Activated naive CD4-positive, alpha-beta T cell treated with anti-CD3 and anti-CD28 coated beads, Interleukin-2, amount 50 U/mL, for 72 hours (primary cell): Measurements from ENCODE around the gene TANC1. TPM values are rescaled to one million over a fixed set of nuclear protein-coding genes. Genes with fewer than 3 reads are reported as not detected.

Source experiments
- ATAC-seq, 2 donors: fragments of 150-1000 bp; cut with Tn5 transposase; 2 replicates each; pipeline ENCODE4 v1.10.0; 2021; ENCODE audit warnings: mild to moderate bottlenecking in 2 of 2, moderate library complexity in 2 of 2
- DNase-seq, 2 donors: peaks; one replicate each; pipeline ENCODE4 v3.0.0; 2021 to 2022; ENCODE audit warnings: low spot score in 2 of 2
- H3K27ac Mint-ChIP-seq, 2 donors: one replicate each; pipeline ENCODE4 v1.8.0; 2022; ENCODE audit warnings: mild to moderate bottlenecking in 2 of 2, mixed read lengths in 2 of 2
- H3K36me3 Mint-ChIP-seq, 2 donors: one replicate each; pipeline ENCODE4 v1.8.0; 2022; ENCODE audit warnings: mixed read lengths in 2 of 2
- H3K9me3 Mint-ChIP-seq, 2 donors: one replicate each; pipeline ENCODE4 v1.8.0; 2022; ENCODE audit warnings: mixed read lengths in 2 of 2
- total RNA-seq, 2 donors: library from RNA; stranded (reverse); gene quantifications; one replicate each; pipeline ENCODE4 v1.2.3, GENCODE V29; 2022

The TANC1 gene
- total RNA-seq, 2 donors from 2014 or later = 0.89 to 1.8 TPM

DNA sequence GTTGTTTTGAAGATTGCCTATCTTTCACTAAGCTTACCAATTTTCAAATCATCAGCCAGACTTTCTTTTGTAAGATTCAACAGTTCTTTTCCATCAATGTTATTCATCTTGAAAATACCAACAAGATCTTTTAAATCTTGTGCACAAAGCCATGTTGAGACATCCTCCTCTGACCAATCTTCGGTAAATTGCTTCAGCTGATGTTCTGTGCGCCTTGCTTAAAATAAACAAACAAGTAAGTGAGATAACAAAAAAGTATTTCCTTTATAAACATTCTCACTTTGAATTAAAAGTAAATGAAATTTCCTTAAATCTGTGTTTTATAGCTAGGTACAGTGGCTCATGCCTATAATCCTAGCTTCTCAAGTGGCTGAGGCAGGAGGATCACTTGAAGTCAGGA lies 287.7 kb downstream of the TANC1 start:
- ATAC-seq = no peak
- Mint-ChIP-seq H3K9me3 (no peaks in the 10 kb centered on the region), H3K27ac (no peak overlapping the region), H3K36me3 (no peaks in the 10 kb centered on the region)
- no peak for DNase-seq

DNA sequence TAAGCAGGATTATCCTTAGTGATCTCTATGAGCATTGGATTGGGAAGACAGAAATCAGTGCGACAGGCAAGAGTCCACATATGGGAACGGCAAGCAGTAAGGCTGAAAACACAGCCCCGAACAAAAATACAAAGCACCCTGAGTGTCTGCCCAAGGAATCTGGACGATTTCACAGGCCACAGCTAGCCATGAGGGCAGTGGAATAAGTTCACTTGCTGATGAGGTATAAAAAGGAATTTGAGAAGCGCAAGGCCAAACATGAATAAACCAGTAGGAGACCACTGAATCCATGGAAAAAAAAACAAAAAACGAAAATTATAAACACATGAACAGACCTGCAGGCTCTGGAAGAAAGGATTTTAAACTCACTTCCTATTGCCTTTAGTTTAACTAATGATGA lies 293.8 kb downstream of the TANC1 start:
- DNase-seq (no peak), ATAC-seq (no peak)
- Mint-ChIP-seq H3K27ac (no peak overlapping the region), H3K9me3 (no peaks in the 10 kb centered on the region), H3K36me3 (peaks cover 0 to 6% of the 10 kb centered on the region in 2 donors)

GRCh38 chr2:159262904-159263303 lies 294.5 kb downstream of the TANC1 start:
- Mint-ChIP-seq H3K36me3 (peaks cover 0 to 9% of the 10 kb centered on the region in 2 donors), H3K27ac (no peak overlapping the region), H3K9me3 (no peaks in the 10 kb centered on the region)
- no peak for ATAC-seq
- no peak for DNase-seq

GRCh38 chr2:159265171-159265576 lies 296.7 kb downstream of the TANC1 start:
- Mint-ChIP-seq H3K9me3 (no peaks in the 10 kb centered on the region), H3K36me3 (peaks cover 6 to 10% of the 10 kb centered on the region in 2 donors), H3K27ac (no peak overlapping the region)
- ATAC-seq (no peak), DNase-seq (no peak)

DNA sequence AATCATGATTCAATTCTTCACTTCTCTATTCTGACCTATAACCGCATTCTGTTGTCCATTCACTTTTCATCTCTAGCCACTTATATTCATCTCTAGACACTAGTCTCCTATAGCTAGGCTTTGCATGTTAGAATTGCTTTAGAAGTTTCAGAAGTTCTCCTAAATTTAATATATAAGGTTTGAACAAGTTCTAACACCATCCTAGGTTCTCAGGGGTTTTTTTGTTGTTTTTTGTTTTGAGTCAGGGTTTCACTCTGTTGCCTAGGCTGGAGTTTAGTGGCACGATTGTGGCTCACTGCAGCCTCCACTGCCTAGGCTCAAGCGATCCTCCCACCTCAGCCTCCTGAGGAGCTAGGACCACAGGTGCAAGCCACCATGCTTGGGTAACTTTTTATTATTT lies 298.1 kb downstream of the TANC1 start:
- H3K9me3 Mint-ChIP-seq = no peaks in the 10 kb centered on the region
- ATAC-seq (peak in 1 of 2 donors; percentile 33), DNase-seq (no peak)
- H3K36me3 Mint-ChIP-seq = peaks cover 6 to 18% of the 10 kb centered on the region in 2 donors
- no peak overlapping the region for H3K27ac Mint-ChIP-seq

- no peaks in the 10 kb centered on the region for H3K9me3 Mint-ChIP-seq
- H3K27ac Mint-ChIP-seq = no peak overlapping the region
These were observed 299.5 kb downstream of the TANC1 start for GRCh38 chr2:159267921-159268320.

GRCh38 chr2:159270744-159271379 lies 302.4 kb downstream of the TANC1 start:
- DNase-seq = no peak
- no peak overlapping the region for H3K27ac Mint-ChIP-seq
- H3K9me3 Mint-ChIP-seq = no peaks in the 10 kb centered on the region
- peaks cover 6 to 22% of the 10 kb centered on the region in 2 donors for H3K36me3 Mint-ChIP-seq
- no peak for ATAC-seq

More at GRCh38 chr2:159267921-159268320, 299.5 kb downstream of the TANC1 start:
- peaks cover 6 to 18% of the 10 kb centered on the region in 2 donors for H3K36me3 Mint-ChIP-seq
- ATAC-seq (no peak), DNase-seq (no peak)

DNA sequence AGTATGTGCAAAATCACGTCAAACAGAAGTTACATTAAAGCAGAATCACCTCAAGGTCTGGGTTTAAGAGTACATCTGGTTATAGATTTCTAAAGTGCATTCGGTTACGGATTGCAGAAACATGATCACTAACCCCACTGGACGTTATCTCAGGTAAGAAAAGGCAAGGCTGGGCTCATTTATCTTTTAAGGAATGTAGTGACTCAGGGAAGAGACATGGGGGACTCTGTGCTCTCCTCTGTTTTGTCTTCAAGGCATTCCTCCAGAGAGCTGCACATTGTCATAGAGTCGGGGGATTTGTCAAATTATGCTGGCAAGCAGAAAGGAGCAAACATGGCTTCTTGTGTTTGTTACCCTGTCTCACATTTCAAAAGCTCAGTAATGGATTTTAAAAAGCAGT lies 303.7 kb downstream of the TANC1 start:
- H3K36me3 Mint-ChIP-seq = peaks cover 6 to 20% of the 10 kb centered on the region in 2 donors
- no peaks in the 10 kb centered on the region for H3K9me3 Mint-ChIP-seq
- H3K27ac Mint-ChIP-seq = no peak overlapping the region
- DNase-seq (no peak), ATAC-seq (no peak)

DNA sequence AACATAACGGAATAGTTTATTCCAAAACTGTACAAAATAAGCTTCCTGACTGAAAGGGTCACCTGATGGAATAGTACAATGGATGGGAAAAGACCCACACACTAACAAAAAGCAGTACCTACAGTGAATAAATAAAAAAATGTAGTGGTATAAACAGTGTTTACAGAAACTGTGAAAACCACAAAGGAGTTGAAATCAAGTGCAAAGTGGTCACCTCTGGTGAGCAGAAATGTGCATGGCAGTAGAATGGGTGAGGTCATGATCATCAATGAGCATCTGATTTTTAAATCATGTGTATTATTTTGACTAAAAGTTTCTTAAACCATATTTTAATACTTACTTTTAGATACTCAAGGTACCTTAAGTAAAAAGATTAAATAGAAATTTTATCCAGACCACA lies 306.7 kb downstream of the TANC1 start:
- ATAC-seq = no peak
- DNase-seq = no peak
- H3K36me3 Mint-ChIP-seq = peaks cover 0 to 16% of the 10 kb centered on the region in 2 donors
- no peak overlapping the region for H3K27ac Mint-ChIP-seq
- H3K9me3 Mint-ChIP-seq = no peaks in the 10 kb centered on the region

DNA sequence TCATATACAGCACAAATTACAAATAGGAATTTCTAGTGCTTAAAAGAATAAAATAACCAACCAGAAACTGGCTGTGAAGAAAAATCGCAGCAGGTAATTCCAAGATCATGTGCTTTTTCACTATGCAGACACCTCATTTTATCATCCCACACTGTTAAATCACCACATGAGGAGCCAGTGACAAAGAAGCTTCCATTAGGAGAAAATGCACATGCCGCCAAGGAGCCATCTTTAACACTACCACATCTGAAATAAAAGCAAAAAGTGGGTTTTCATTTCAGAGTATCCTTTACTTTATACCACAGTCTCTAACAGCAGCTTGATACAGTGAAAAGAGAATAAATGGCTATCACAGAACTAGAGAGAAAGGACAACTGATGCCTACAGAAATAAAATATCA lies 311.3 kb downstream of the TANC1 start:
- H3K9me3 Mint-ChIP-seq = no peaks in the 10 kb centered on the region
- peaks cover 0 to 5% of the 10 kb centered on the region in 2 donors for H3K36me3 Mint-ChIP-seq
- DNase-seq = no peak
- ATAC-seq = no peak
- H3K27ac Mint-ChIP-seq = no peak overlapping the region

- no peaks in the 10 kb centered on the region for H3K9me3 Mint-ChIP-seq
- no peak overlapping the region for H3K27ac Mint-ChIP-seq
- DNase-seq = no peak
- H3K36me3 Mint-ChIP-seq = no peaks in the 10 kb centered on the region
- no peak for ATAC-seq
These were observed 312.6 kb downstream of the TANC1 start for GRCh38 chr2:159281002-159281401.

Other genes with a start within 250 kb of the TANC1 start
- gene DAPL1, start 173.3 kb upstream of the TANC1 start, total RNA-seq = not detected